ENCODE results near the gene RBP5.

Gene RBP5

GRCh38 chr12:7091171-7091570 lies 37.5 kb downstream of the RBP5 start:
- FAIRE-seq (no peak), DNase-seq (ENCODE audit: insufficient read length, low spot score) (no peak)
- TF ChIP-seq TAF1 (IDR thresholded peaks at IDR 0.05; ENCODE audit: low read depth, low read length) (no peak), POLR2AphosphoS5 (IDR thresholded peaks at IDR 0.05; ENCODE audit: low read depth, low read length) (no peak), SPI1 (IDR thresholded peaks at IDR 0.05; ENCODE audit: low read depth, low read length) (no peak), POLR2A (IDR thresholded peaks at IDR 0.05; ENCODE audit: low read depth, low read length) (no peak), POU2F2 (IDR thresholded peaks at IDR 0.05; ENCODE audit: low read depth, low read length) (no peak), PAX5 (IDR thresholded peaks at IDR 0.05; ENCODE audit: insufficient read depth, low read length, severe bottlenecking) (no peak)

GRCh38 chr12:7090222-7090998 lies 38.3 kb downstream of the RBP5 start:
- DNase-seq (ENCODE audit: insufficient read length, low spot score): no peak
- no peak for FAIRE-seq
- no peak for TF ChIP-seq PAX5 (IDR thresholded peaks at IDR 0.05; ENCODE audit: insufficient read depth, low read length, severe bottlenecking)
- no peak for TF ChIP-seq POU2F2 (IDR thresholded peaks at IDR 0.05; ENCODE audit: low read depth, low read length)
- no peak for TF ChIP-seq SPI1 (IDR thresholded peaks at IDR 0.05; ENCODE audit: low read depth, low read length)
- TF ChIP-seq TAF1 (IDR thresholded peaks at IDR 0.05; ENCODE audit: low read depth, low read length): no peak
- no peak for TF ChIP-seq POLR2AphosphoS5 (IDR thresholded peaks at IDR 0.05; ENCODE audit: low read depth, low read length)
- no peak for TF ChIP-seq POLR2A (IDR thresholded peaks at IDR 0.05; ENCODE audit: low read depth, low read length)

GRCh38 chr12:7089196-7089871 lies 39.4 kb downstream of the RBP5 start:
- FAIRE-seq (no peak), DNase-seq (ENCODE audit: insufficient read length, low spot score) (no peak)
- TF ChIP-seq POLR2AphosphoS5 (IDR thresholded peaks at IDR 0.05; ENCODE audit: low read depth, low read length) (no peak), SPI1 (IDR thresholded peaks at IDR 0.05; ENCODE audit: low read depth, low read length) (no peak), POU2F2 (IDR thresholded peaks at IDR 0.05; ENCODE audit: low read depth, low read length) (no peak), POLR2A (IDR thresholded peaks at IDR 0.05; ENCODE audit: low read depth, low read length) (no peak), TAF1 (IDR thresholded peaks at IDR 0.05; ENCODE audit: low read depth, low read length) (no peak), PAX5 (IDR thresholded peaks at IDR 0.05; ENCODE audit: insufficient read depth, low read length, severe bottlenecking) (no peak)

DNA sequence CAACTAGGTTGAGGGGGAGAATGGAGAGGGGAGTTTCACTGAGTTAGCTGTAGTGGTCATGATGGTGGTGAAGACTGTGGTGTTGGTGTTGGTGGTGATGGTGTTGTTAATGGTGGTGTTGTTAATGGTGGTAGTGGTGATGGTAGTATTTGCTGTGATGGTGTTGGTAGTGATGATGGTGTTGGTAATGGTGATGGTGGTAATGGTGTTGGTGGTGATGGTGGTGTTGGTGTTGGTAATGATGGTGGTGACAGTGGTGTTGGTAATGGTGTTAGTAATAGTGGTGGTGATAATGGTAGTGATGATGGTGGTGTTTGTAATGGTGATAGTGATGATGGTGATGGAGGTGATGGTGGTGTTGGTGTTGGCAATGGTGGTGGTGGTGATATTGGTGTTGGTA lies 45.6 kb downstream of the RBP5 start:
- FAIRE-seq: no peak
- TF ChIP-seq PAX5 (IDR thresholded peaks at IDR 0.05; ENCODE audit: insufficient read depth, low read length, severe bottlenecking) (no peak), POLR2AphosphoS5 (IDR thresholded peaks at IDR 0.05; ENCODE audit: low read depth, low read length) (no peak), SPI1 (IDR thresholded peaks at IDR 0.05; ENCODE audit: low read depth, low read length) (no peak), POU2F2 (IDR thresholded peaks at IDR 0.05; ENCODE audit: low read depth, low read length) (no peak), TAF1 (IDR thresholded peaks at IDR 0.05; ENCODE audit: low read depth, low read length) (no peak)

DNA sequence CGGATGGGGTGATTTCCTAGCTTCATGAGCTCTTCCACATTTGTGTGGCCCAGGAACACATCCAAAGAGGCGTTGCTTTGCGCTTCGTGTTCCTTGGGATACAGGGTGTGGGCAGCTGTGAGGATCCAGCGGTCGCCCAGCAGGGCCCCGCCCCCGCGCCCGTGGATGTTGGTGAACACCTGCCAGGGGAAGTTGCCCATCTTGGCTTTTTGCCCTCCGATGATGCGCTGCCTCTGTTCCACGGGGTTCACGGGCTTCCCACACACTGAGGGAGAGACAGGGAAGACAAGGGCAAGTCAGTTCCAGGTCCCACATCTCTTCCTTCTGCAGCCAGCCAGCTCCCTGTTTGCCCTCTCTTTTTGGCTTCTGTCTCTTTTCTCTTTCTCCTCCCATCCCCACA lies 47.7 kb downstream of the RBP5 start:
- DNase-seq (ENCODE audit: insufficient read length, low spot score) (no peak), FAIRE-seq (no peak)
- TF ChIP-seq SPI1 (IDR thresholded peaks at IDR 0.05; ENCODE audit: low read depth, low read length) (no peak), TAF1 (IDR thresholded peaks at IDR 0.05; ENCODE audit: low read depth, low read length) (no peak), POLR2AphosphoS5 (IDR thresholded peaks at IDR 0.05; ENCODE audit: low read depth, low read length) (no peak), POU2F2 (IDR thresholded peaks at IDR 0.05; ENCODE audit: low read depth, low read length) (no peak), POLR2A (IDR thresholded peaks at IDR 0.05; ENCODE audit: low read depth, low read length) (no peak), PAX5 (IDR thresholded peaks at IDR 0.05; ENCODE audit: insufficient read depth, low read length, severe bottlenecking) (no peak)

More for the DNA sequence above, 45.6 kb downstream of the RBP5 start:
- no peak for DNase-seq (ENCODE audit: insufficient read length, low spot score)

- no peak for DNase-seq (ENCODE audit: insufficient read length, low spot score)
- FAIRE-seq: no peak
- no peak for TF ChIP-seq PAX5 (IDR thresholded peaks at IDR 0.05; ENCODE audit: insufficient read depth, low read length, severe bottlenecking)
- TF ChIP-seq POU2F2 (IDR thresholded peaks at IDR 0.05; ENCODE audit: low read depth, low read length): no peak
- TF ChIP-seq TAF1 (IDR thresholded peaks at IDR 0.05; ENCODE audit: low read depth, low read length): no peak
- TF ChIP-seq SPI1 (IDR thresholded peaks at IDR 0.05; ENCODE audit: low read depth, low read length): no peak
- no peak for TF ChIP-seq POLR2AphosphoS5 (IDR thresholded peaks at IDR 0.05; ENCODE audit: low read depth, low read length)
- TF ChIP-seq POLR2A (IDR thresholded peaks at IDR 0.05; ENCODE audit: low read depth, low read length): no peak
These were observed 48.9 kb downstream of the RBP5 start for GRCh38 chr12:7079826-7080125.

DNA sequence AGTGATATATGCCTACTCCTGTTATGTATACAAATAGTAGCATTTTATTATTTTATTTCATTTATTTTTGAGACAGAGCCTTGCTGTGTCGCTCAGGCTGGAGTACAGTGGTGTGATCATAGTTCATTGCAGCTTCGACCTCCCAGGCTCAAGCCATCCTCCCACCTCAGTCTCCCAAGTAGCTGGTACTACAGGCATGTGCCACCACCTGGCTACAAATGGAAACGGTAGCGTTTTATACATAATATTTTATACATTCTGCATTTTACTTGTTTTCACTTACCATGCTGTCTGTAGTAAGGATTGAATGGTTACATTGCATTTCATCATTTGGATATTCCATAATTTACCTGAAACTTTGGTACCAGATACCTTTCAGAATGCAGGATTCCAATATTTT lies 50.5 kb downstream of the RBP5 start:
- FAIRE-seq: no peak
- TF ChIP-seq TAF1 (IDR thresholded peaks at IDR 0.05; ENCODE audit: low read depth, low read length): no peak
- TF ChIP-seq POU2F2 (IDR thresholded peaks at IDR 0.05; ENCODE audit: low read depth, low read length): no peak
- TF ChIP-seq POLR2AphosphoS5 (IDR thresholded peaks at IDR 0.05; ENCODE audit: low read depth, low read length): no peak
- no peak for TF ChIP-seq PAX5 (IDR thresholded peaks at IDR 0.05; ENCODE audit: insufficient read depth, low read length, severe bottlenecking)
- TF ChIP-seq POLR2A (IDR thresholded peaks at IDR 0.05; ENCODE audit: low read depth, low read length): no peak
- TF ChIP-seq SPI1 (IDR thresholded peaks at IDR 0.05; ENCODE audit: low read depth, low read length): no peak
- no peak for DNase-seq (ENCODE audit: insufficient read length, low spot score)

GRCh38 chr12:7076493-7076892 lies 52.2 kb downstream of the RBP5 start:
- TF ChIP-seq PAX5 (IDR thresholded peaks at IDR 0.05; ENCODE audit: insufficient read depth, low read length, severe bottlenecking): no peak
- TF ChIP-seq POLR2AphosphoS5 (IDR thresholded peaks at IDR 0.05; ENCODE audit: low read depth, low read length): no peak
- TF ChIP-seq TAF1 (IDR thresholded peaks at IDR 0.05; ENCODE audit: low read depth, low read length): no peak
- TF ChIP-seq POLR2A (IDR thresholded peaks at IDR 0.05; ENCODE audit: low read depth, low read length): no peak
- no peak for TF ChIP-seq POU2F2 (IDR thresholded peaks at IDR 0.05; ENCODE audit: low read depth, low read length)
- no peak for TF ChIP-seq SPI1 (IDR thresholded peaks at IDR 0.05; ENCODE audit: low read depth, low read length)
- DNase-seq (ENCODE audit: insufficient read length, low spot score) (no peak), FAIRE-seq (no peak)

GRCh38 chr12:7075939-7076338 lies 52.8 kb downstream of the RBP5 start:
- TF ChIP-seq POLR2A (IDR thresholded peaks at IDR 0.05; ENCODE audit: low read depth, low read length) (no peak), SPI1 (IDR thresholded peaks at IDR 0.05; ENCODE audit: low read depth, low read length) (no peak), POU2F2 (IDR thresholded peaks at IDR 0.05; ENCODE audit: low read depth, low read length) (no peak), PAX5 (IDR thresholded peaks at IDR 0.05; ENCODE audit: insufficient read depth, low read length, severe bottlenecking) (no peak), POLR2AphosphoS5 (IDR thresholded peaks at IDR 0.05; ENCODE audit: low read depth, low read length) (no peak), TAF1 (IDR thresholded peaks at IDR 0.05; ENCODE audit: low read depth, low read length) (no peak)
- DNase-seq (ENCODE audit: insufficient read length, low spot score) (no peak), FAIRE-seq (no peak)
